Bronchial epithelial cell (primary cell): ENCODE results near the gene CACNA1H. TPM values are rescaled to one million over a fixed set of nuclear protein-coding genes. Genes with fewer than 3 reads are reported as not detected.

Experiments used
- DNase-seq: peaks from one replicate; pipeline ENCODE4 v3.0.0-alpha.2; 2010; ENCODE audit warnings: low read depth
- FAIRE-seq: peaks from 2 replicates; lab custom pipeline; 2011; peaks lifted over from hg19 to GRCh38; lab: Jason Lieb, UNC
- H3K27me3 ChIP-seq: 2 replicates; pipeline ENCODE4 v1.5.1; 2011; ENCODE audit warnings: low read length; ENCODE audit not compliant: control insufficient read depth, insufficient read depth
- H3K36me3 ChIP-seq: 2 replicates; pipeline ENCODE4 v1.5.1; 2011; ENCODE audit warnings: low read length; ENCODE audit not compliant: control insufficient read depth, insufficient read depth
- H3K4me3 ChIP-seq: 2 replicates; pipeline ENCODE4 v1.5.1; 2011; ENCODE audit warnings: mild to moderate bottlenecking, low read depth, low read length, control low read depth
- total RNA-seq: library from RNA; depleted of rRNA; stranded (reverse); fragments of >200 nt; gene quantifications from 2 replicates; pipeline ENCODE4 v1.2.1, GENCODE V29; 2014
- TF ChIP-seq, protein P1 (sequence below): IDR thresholded peaks from 2 replicates; pipeline ENCODE4 v1.5.1; 2011; ENCODE audit warnings: mild to moderate bottlenecking, moderate library complexity, low read length, control low read depth, inconsistent platforms; ENCODE audit not compliant: insufficient read depth, severe bottlenecking

Gene CACNA1H
- total RNA-seq, 1 donor from 2014 or later = not detected

DNA sequence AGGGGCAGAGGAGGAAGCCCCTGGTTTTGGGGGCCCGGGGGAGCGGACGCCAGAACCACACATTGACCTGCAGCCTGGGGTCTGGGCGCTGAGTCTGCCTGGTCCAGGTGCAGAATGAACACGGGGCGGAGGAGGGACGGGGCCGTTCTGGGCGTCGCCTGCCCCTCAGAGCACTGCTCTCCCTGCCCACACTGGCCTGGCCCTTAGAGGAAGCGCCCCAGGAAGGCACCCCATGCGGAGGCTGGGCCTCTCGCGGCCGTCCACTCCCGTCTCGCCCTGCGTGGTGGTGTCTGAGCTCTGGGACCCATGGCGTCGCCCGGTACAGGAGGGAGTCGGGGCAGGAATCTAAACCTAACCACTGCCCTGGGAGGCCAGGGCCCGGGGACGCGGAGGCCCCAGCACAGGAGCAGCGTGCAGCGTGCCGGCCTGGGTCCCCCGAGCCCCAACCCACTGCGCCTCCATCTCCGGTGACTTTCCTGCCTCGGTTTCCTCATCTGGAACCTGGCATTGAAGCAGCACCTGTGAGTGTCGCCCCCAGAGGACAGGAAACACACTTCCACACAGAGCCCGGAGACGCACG lies 107.3 kb downstream of the CACNA1H start:
- TF ChIP-seq, protein P1, sequence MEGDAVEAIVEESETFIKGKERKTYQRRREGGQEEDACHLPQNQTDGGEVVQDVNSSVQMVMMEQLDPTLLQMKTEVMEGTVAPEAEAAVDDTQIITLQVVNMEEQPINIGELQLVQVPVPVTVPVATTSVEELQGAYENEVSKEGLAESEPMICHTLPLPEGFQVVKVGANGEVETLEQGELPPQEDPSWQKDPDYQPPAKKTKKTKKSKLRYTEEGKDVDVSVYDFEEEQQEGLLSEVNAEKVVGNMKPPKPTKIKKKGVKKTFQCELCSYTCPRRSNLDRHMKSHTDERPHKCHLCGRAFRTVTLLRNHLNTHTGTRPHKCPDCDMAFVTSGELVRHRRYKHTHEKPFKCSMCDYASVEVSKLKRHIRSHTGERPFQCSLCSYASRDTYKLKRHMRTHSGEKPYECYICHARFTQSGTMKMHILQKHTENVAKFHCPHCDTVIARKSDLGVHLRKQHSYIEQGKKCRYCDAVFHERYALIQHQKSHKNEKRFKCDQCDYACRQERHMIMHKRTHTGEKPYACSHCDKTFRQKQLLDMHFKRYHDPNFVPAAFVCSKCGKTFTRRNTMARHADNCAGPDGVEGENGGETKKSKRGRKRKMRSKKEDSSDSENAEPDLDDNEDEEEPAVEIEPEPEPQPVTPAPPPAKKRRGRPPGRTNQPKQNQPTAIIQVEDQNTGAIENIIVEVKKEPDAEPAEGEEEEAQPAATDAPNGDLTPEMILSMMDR = no peak
- H3K27me3 ChIP-seq = peaks cover 6% of the 10 kb centered on the region
- DNase-seq (no peak), FAIRE-seq (no peak)
- H3K4me3 ChIP-seq = no peak overlapping the region
- no peaks in the 10 kb centered on the region for H3K36me3 ChIP-seq

DNA sequence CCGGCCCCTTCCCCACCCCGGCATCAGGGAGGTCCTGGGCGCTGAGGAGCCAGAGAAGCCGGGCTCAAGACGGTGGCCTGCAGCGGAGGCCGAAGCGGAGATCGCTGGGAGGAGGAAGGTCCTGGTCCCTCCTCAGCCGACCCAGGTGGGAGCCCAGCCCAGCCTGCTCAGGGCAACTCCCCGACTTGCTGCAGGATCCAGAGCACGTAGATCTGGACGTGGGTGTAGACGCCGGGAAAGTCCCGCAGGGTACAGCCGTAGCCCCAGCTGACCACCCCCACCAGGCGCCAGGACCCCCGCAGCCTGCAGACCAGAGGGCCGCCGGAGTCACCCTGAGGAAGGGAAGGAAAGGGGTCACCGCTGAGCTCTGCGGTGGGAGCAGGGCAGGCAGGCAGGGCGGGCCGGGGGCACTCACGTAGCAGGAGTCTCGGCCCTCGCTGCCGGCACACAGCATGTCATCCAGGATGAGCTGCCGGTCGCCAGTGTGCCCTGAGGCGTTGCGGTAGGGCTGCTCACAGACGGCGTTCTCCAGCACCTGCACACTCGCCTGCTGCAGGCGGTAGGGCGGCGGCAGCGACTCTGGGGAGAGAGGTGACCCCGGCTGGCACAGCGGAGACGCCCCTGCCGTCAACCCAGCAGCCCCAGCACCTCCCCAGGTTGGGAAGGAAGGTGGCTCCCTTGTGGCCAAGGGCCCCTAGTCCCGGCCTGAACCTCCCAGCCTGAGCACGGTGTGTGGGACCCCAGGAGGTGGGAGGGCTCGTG lies 108.4 kb downstream of the CACNA1H start:
- DNase-seq = no peak
- peaks cover 6% of the 10 kb centered on the region for H3K27me3 ChIP-seq
- TF ChIP-seq, protein P1 = no peak
- no peaks in the 10 kb centered on the region for H3K36me3 ChIP-seq
- no peak for FAIRE-seq
- no peak overlapping the region for H3K4me3 ChIP-seq

GRCh38 chr16:1262210-1262845 lies 109.4 kb downstream of the CACNA1H start:
- no peak overlapping the region for H3K4me3 ChIP-seq
- no peak for FAIRE-seq
- peaks cover 6% of the 10 kb centered on the region for H3K27me3 ChIP-seq

GRCh38 chr16:1262846-1263221 lies 109.9 kb downstream of the CACNA1H start:
- no peak overlapping the region for H3K4me3 ChIP-seq
- no peaks in the 10 kb centered on the region for H3K36me3 ChIP-seq
- TF ChIP-seq, protein P1 = no peak
- no peak for FAIRE-seq
- H3K27me3 ChIP-seq = peaks cover 6% of the 10 kb centered on the region
- DNase-seq = no peak

More at GRCh38 chr16:1262210-1262845, 109.4 kb downstream of the CACNA1H start:
- DNase-seq = no peak
- TF ChIP-seq, protein P1 = no peak
- H3K36me3 ChIP-seq = no peaks in the 10 kb centered on the region

GRCh38 chr16:1263591-1264344 lies 110.9 kb downstream of the CACNA1H start:
- DNase-seq (no peak), FAIRE-seq (no peak)
- TF ChIP-seq, protein P1 = no peak
- H3K27me3 ChIP-seq = peaks cover 6% of the 10 kb centered on the region
- no peak overlapping the region for H3K4me3 ChIP-seq
- H3K36me3 ChIP-seq = no peaks in the 10 kb centered on the region
